Measurements from ENCODE around the gene MKX.
"Not testable (repeated sequence)": the region's sequence is repeated elsewhere in the genome, so short reads cannot be mapped to it uniquely, and the experiment has no call there.

MKX gene

GRCh38 chr10:27688991-27689390 lies 56.6 kb downstream of the MKX start:
- FAIRE-seq: no peak

DNA sequence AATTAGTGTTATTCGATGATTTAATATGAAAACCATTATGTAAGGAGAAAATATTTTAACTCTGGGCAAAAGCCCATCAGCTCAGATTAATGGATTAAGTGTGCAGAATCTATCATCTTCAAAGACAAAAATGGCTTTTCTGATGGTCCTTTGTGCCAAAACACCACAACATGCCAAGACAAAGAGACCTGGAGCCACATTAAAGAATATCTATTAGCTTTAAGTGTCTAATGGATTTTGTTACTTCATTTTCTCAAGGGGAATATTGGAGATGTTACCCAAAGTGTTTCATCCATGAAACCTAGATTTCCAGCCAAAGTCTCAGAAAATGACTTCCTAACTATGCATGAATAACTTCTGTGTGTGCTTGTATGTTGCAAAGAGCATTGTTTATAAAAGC lies 57.3 kb downstream of the MKX start:
- no peak for FAIRE-seq

GRCh38 chr10:27687743-27688142 lies 57.9 kb downstream of the MKX start:
- FAIRE-seq: no peak

- no peak for FAIRE-seq
These were observed 58.3 kb downstream of the MKX start for GRCh38 chr10:27687326-27687725.

DNA sequence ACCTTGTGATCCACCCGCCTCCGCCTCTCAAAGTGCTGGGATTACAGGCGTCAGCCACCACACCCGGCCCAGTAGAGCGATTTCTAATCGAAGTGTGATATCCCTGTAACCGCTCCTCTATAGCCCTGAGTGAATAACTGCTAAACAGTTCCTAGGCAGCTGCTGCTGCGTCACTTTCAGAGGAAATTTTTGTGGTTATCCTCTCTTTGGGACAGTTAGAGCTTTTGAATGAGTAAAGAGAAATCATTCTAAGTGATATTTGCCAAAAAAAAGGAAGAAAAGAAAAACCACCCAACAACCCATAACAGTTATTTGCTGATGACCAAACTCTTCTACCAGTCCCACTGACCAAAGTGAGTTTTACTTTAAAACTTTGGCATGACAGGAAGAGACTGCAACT lies 59.9 kb downstream of the MKX start:
- FAIRE-seq: no peak

DNA sequence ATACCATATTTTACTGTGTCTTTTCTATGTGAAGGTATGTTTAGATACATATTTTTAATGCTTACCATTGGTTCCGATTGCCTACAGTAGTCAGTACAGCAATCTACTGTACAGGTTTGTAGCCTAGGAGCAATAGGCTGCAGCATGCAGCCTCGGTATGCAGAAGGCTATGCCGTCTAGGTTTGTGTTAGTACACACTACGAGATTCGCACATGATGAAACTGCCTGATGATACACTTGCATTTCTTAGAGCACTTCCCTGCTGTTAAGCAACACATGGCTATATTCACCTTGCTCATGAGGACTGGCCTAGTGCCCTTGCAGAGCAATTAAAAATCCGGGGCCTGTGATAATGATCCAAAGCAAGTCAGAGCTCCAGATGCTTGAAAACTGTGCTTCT lies 62.4 kb downstream of the MKX start:
- FAIRE-seq: no peak

DNA sequence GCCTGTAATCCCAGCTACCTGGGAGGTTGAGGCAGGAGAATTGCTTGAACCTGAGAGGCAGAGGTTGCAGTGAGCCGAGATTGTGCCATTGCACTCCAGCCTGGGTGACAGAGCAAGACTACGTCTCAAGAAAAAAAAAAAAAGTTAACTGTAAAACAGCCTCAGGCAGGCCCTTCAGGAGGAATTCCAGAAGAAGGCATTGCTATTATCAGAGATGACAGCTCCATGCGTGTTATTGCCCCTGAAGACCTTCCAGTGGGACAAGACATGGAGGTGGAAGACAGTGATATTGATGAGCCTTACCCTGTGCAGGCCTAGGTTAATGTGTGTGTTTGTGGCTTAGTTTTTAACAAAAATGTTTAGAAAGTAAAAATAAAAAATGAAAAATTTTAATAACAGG lies 63.8 kb downstream of the MKX start:
- not testable (repeated sequence) for FAIRE-seq

- no peak for FAIRE-seq
These were observed 64.7 kb downstream of the MKX start for GRCh38 chr10:27680691-27681605.

- no peak for FAIRE-seq
These were observed 65.5 kb downstream of the MKX start for GRCh38 chr10:27680006-27680557.

- FAIRE-seq: no peak
These were observed 66.2 kb downstream of the MKX start for GRCh38 chr10:27679369-27679912.

- FAIRE-seq: no peak
These were observed 67.5 kb downstream of the MKX start for GRCh38 chr10:27678166-27678565.

DNA sequence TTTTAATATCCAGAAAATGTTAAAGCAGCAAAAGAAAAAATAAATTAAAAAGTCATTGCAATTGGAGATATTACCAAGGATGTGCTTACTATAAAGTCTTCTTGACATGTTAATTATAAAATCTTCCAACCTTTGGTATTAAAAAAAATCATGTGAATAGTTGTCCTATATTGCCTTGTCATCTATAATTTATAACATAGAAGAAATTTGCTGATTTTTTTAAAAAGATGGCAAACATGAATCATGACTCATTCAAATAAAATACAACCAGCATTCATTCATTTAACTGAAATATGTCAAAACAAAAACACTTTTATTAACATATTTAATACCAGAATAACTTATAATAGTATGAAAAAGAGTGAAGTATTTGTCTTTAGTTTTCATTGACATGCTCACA lies 72.6 kb downstream of the MKX start:
- no peak for FAIRE-seq

DNA sequence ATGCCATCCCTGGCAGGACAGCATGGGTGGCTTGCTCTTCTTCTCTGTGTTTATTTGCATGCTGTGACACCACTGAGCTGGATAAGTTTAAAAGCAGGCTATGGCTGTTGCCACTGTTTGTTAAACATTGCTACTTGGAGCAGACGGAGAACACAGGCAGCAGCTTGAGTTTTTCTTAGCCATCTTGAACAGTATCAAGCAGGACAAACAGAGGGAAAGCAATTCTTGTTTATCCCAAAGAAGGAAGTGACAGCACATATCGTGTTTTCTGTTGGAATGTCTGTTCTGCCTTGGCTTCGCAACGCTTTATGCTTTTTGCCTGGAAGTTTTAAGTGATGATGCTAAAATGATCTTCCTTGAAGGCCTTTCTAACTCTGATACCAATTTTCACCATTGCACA lies 73.8 kb downstream of the MKX start:
- FAIRE-seq: no peak

DNA sequence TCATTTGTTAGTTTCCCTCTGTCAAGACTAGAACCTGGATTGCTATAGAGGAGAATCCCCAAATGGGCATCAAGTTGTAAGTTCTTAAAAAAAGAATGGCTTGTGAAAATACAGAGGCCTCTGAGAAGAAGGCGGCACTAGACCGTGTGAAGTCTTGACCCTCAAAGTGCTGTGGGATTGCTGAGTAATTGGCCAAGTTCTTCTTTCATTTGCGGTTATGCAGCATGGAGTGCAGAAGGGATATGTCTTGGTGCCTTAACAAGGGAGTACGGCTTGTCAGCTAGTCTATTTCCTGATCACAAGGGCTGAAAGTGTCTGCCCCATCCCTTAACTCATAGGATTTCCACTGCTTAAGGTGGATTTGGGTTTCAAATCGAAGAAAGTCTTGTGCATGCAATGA lies 81.2 kb downstream of the MKX start:
- no peak for FAIRE-seq

- FAIRE-seq: no peak
These were observed 82.0 kb downstream of the MKX start for GRCh38 chr10:27663621-27664020.

GRCh38 chr10:27661514-27662286 lies 83.9 kb downstream of the MKX start:
- no peak for FAIRE-seq

GRCh38 chr10:27660711-27661110 lies 84.9 kb downstream of the MKX start:
- FAIRE-seq: no peak

DNA sequence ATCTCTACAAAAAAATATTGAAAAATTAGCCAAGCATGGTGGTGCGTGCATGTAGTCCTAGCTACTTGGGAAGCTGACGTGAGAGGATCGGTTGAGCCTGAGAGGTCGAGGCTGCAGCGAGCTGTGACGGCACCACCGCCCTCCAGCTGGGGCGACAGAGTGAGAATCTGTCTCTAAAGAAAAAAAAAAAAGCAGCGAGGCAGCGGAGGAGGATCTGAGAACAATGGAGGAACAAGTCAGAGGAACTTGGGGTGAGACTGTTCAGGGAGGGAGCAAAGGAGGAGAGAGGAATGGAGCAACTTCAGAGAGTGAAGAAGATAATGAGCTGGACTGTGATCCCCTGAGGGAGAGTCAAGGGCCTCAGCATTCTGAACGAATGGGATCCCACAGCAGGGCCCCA lies 85.4 kb downstream of the MKX start:
- no peak for FAIRE-seq

DNA sequence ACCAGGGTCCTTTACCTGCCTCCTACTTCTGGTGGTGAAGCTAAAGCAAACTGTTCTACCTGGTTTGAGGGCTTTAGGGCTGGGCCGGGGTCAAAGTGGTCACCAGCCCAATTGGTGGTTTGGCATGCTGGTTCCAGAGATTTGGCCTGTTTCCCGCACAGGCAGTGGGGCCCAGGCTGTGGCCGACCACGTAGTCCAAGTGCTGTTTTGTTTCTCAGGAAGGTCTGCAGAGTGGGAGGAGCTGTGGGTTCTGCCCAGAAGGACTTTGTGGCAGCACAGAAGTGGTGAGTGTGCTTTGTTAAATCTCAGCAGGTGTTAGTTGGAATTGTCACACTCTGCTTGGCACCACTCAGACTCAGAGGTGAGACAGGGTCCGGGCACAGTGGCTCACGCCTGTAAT lies 85.8 kb downstream of the MKX start:
- no peak for FAIRE-seq

- no peak for FAIRE-seq
These were observed 86.8 kb downstream of the MKX start for GRCh38 chr10:27658788-27659187.

- no peak for FAIRE-seq
These were observed 90.3 kb downstream of the MKX start for GRCh38 chr10:27655296-27655695.

GRCh38 chr10:27654284-27654683 lies 91.3 kb downstream of the MKX start:
- FAIRE-seq: no peak

- FAIRE-seq: no peak
These were observed 98.9 kb downstream of the MKX start for GRCh38 chr10:27646604-27647175.
